AG10803 (cell line): Measurements from ENCODE around the gene LCK.

Experiments used
- DNase-seq: peaks from one replicate; pipeline ENCODE4 v3.0.0; 2010; ENCODE audit warnings: low read depth
- H3K4me3 ChIP-seq: 2 replicates; pipeline ENCODE4 v1.5.1; 2011; ENCODE audit warnings: mild to moderate bottlenecking, low read length, control low read depth
- TF ChIP-seq, protein P1 (sequence below): conservative IDR thresholded peaks from 2 replicates; pipeline ENCODE4 v1.5.1; 2011; ENCODE audit warnings: mild to moderate bottlenecking, low read length, control low read depth, inconsistent platforms

The LCK gene

DNA sequence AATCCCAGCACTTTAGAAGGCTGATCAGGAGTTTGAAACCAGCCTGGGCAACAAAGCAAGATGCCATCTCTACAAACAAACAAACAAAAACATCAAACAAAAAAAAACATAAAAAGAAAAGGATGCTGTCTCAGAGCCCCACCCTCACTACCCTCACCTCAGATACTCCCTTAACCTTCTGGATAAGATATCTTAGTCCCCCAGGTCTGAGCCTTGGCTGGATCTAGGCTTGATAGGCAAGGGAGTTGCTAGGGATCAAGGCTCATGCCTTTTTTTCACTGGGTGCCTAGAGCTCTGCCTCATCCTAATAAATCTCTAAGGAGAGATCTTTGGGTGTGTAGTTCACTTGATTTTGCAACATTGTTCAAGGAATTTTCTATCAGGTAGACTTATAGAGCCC is 48.3 kb downstream of the LCK start:
- no peak for DNase-seq
- TF ChIP-seq, protein P1, sequence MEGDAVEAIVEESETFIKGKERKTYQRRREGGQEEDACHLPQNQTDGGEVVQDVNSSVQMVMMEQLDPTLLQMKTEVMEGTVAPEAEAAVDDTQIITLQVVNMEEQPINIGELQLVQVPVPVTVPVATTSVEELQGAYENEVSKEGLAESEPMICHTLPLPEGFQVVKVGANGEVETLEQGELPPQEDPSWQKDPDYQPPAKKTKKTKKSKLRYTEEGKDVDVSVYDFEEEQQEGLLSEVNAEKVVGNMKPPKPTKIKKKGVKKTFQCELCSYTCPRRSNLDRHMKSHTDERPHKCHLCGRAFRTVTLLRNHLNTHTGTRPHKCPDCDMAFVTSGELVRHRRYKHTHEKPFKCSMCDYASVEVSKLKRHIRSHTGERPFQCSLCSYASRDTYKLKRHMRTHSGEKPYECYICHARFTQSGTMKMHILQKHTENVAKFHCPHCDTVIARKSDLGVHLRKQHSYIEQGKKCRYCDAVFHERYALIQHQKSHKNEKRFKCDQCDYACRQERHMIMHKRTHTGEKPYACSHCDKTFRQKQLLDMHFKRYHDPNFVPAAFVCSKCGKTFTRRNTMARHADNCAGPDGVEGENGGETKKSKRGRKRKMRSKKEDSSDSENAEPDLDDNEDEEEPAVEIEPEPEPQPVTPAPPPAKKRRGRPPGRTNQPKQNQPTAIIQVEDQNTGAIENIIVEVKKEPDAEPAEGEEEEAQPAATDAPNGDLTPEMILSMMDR, result no peak
- no peak overlapping the region for H3K4me3 ChIP-seq

DNA sequence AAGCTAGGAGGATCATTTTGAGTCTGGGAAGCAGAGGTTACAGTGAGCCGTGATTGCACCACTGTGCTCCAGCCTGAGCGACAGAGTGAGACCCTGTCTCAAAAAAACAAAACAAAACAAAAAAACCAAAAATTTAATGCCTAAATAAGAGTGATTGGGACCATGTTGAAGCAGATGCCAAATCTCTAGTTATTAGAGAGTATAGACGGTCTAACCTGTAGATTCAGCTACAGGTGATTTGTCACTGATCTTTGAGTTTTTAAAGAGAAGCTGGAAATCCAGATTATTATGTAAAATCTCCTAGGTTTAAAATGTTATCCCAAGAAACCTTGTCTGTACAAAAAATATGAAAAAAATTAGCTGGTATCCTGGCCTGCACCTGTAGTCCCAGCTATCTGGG is 52.3 kb downstream of the LCK start:
- TF ChIP-seq, protein P1, result no peak
- no peak overlapping the region for H3K4me3 ChIP-seq
- DNase-seq, result no peak

DNA sequence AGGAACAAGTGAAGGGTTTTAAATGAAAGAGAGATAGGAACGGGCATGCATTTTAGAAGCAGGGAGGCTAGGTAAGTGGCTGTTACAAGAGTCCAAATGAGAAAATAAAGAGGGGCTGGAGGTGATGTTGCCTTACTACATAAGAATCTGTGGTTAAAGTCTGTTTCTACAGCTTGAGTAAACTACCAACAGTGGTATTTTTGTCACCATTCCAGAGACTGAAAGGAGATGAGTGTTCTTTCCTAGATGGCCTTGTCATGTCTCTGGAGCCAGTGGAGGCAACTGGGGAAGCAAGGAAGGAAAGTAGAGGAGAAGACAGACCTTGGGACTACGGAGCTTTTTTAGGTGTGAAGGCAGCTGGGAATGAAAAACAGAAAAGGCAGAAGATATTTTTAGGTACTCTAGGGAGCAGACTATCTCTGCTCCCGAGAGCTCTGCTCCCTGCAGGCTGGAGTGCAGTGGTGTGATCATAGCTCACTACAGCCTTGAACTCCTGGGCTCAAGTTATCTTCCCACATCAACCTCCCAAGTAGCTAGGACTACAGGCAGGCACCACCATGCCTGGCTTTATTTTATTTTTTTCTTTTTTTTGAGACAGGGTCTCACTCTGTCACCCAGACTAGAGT is 53.0 kb downstream of the LCK start:
- TF ChIP-seq, protein P1, result no peak
- peak; percentile 53 for DNase-seq
- no peak overlapping the region for H3K4me3 ChIP-seq

DNA sequence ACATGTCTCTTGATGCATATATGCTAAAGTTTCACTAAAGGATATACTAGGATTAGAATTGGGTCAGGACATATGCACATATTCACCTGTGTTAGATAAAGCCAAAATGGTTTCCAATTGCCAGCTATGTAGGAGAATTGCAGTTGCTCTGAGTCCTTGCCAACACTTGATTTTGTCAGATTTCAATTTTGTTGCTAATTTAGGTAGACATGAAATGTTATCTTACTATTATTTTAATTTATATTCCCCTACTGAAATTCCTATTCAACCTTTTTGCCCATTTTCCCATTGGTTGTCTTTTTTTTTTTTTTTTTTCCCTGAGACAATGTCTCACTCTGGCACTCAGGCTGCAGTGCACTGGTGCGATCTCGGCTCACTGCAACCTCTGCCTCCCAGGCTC is 54.2 kb downstream of the LCK start:
- no peak for DNase-seq
- no peak overlapping the region for H3K4me3 ChIP-seq
- TF ChIP-seq, protein P1, result no peak

DNA sequence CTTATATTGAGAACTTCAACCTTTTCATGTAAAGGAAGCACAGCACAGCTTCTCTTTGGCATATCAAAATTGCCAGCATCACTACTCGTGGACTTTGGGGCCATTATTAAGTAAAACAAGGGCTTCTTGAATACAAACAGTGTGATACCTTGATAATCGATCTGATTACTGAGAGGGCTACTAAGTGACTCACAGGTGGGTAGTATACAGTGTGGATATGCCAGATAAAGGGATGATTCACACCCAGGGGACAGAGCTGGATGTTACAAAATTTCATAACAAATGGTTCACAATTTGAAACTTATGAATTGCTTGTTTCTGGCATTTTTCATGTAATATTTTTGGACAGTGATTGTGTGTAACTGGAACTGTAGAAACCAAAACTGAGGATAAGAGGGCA is 56.3 kb downstream of the LCK start:
- H3K4me3 ChIP-seq, result no peak overlapping the region
- peak; percentile 37 for DNase-seq
- TF ChIP-seq, protein P1, result no peak

DNA sequence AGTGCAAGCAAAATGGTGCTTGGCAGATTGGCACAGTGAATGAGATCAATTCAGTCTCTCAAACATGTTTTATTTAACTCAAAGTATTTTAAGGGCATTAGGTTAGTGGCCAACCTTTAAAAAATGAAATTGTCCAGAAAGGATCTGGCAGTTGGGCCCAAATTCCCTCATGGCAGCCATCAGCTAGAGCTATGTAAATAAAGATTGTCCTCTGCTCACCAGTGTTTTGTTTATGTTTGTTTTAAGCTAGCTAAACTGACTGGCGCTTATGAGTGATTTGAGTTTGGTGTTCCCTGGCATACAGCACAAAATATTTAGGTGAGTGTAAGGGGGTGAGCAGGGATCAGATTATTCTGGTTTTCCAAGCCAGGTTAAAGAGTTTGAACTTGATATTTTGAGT is 58.9 kb downstream of the LCK start:
- DNase-seq, result no peak
- TF ChIP-seq, protein P1, result no peak
- H3K4me3 ChIP-seq, result no peak overlapping the region

DNA sequence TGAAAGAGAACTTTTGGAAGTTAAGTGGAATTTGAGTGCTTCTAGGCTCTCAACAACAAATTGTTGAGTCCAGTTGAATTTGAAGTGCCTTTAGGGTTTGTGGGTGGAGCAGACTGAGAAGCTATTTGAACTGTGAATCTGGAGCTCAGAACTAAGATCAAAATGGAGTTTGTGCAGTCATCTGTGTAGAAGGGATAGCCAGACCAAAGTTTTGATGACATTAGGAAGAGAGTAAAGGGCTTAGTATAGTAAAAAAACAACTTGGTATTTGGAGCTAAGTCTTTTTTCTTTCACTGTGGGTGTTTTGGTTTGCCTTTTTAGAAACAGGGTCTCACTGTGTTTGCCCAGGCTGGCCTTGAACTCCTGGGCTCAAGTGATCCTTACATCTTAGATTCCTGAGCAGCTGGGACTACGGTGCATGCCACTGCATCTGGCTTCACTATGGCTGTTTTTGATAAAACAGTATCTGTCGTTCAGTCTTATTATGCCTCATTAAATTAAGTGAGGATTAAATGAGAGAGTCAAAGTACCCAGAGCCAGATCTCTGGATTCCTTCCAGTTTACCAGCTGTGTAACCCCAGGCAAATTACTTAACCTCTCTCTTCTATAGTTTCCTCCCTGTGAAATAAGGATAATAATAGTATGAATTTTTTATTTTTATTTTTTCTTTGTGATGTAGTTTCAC is 60.8 kb downstream of the LCK start:
- TF ChIP-seq, protein P1, result no peak
- no peak for DNase-seq
- H3K4me3 ChIP-seq, result no peak overlapping the region
